ENCODE measurements around the gene XRCC6. TPM values are rescaled to one million over a fixed set of nuclear protein-coding genes. Genes with fewer than 3 reads are reported as not detected.

Gene XRCC6
- total and polyA plus RNA-seq, 9 of the 15 experiments (the other 6 are each of a cell fraction or from before 2014, with no cell fraction given): 151 to 440 (median 318) TPM

GRCh38 chr22:41688365-41689211 lies 67.5 kb downstream of the XRCC6 start, which contains the start of gene SNU13 (continued):
- TF ChIP-seq ZBTB40 (IDR thresholded peaks at IDR 0.05): peak; percentile 93
- no peak for TF ChIP-seq ZBTB40 (CRISPR knock-in tag; IDR thresholded peaks at IDR 0.05)
- TF ChIP-seq RCOR1 (IDR thresholded peaks at IDR 0.05; ENCODE audit: borderline replicate concordance in 1 of 2, low read depth in 2 of 2, low read length in 2 of 2): no peak
- TF ChIP-seq SOX6 (IDR thresholded peaks at IDR 0.05): no peak
- TF ChIP-seq HMG20B (CRISPR knock-in tag; IDR thresholded peaks at IDR 0.05): no peak
- no peak for TF ChIP-seq SFPQ (IDR thresholded peaks at IDR 0.05; ENCODE audit: low read depth, low read length)
- no peak for TF ChIP-seq ZBTB34 (CRISPR knock-in tag; IDR thresholded peaks at IDR 0.05)
- TF ChIP-seq RAD21 (CRISPR knock-in tag; conservative IDR thresholded peaks at IDR 0.05 in 1 of 2, IDR thresholded peaks at IDR 0.05 in 1 of 2): no peak
- TF ChIP-seq ZNF347 (CRISPR knock-in tag; IDR thresholded peaks at IDR 0.05; ENCODE audit: low read depth): no peak
- TF ChIP-seq SIN3B (IDR thresholded peaks at IDR 0.05; ENCODE audit: low read depth): no peak
- TF ChIP-seq TBP (optimal IDR thresholded peaks at IDR 0.05; ENCODE audit: low read depth, low read length): peak; percentile 69
- peak; percentile 48 for TF ChIP-seq CTBP1 (IDR thresholded peaks at IDR 0.05; ENCODE audit: borderline replicate concordance)
- TF ChIP-seq NEUROD1 (IDR thresholded peaks at IDR 0.05; ENCODE audit: borderline replicate concordance, low read depth, low read length, partially characterized antibody): no peak
- no peak for TF ChIP-seq SRSF7 (optimal IDR thresholded peaks at IDR 0.05; ENCODE audit: low read depth, low read length)

Measured in K562 (cell line).